Osteocyte (in vitro differentiated cells): ENCODE measurements around the gene PREX1. TPM values are rescaled to one million over a fixed set of nuclear protein-coding genes. Genes with fewer than 3 reads are reported as not detected.

Source experiments
- DNase-seq: peaks from one replicate; pipeline ENCODE4 v3.0.0; 2021; ENCODE audit warnings: mixed read lengths; ENCODE audit not compliant: unreplicated experiment; ENCODE audit errors: extremely low spot score
- H3K27ac Mint-ChIP-seq: one replicate; pipeline ENCODE4 v1.8.0; 2021; ENCODE audit warnings: mild to moderate bottlenecking, mixed read lengths; ENCODE audit not compliant: unreplicated experiment
- H3K27me3 Mint-ChIP-seq: one replicate; pipeline ENCODE4 v1.8.0; 2021; ENCODE audit warnings: mixed read lengths; ENCODE audit not compliant: unreplicated experiment
- H3K36me3 Mint-ChIP-seq: one replicate; pipeline ENCODE4 v1.8.0; 2021; ENCODE audit warnings: mixed read lengths; ENCODE audit not compliant: unreplicated experiment
- H3K4me1 Mint-ChIP-seq: one replicate; pipeline ENCODE4 v1.8.0; 2021; ENCODE audit warnings: mixed read lengths; ENCODE audit not compliant: unreplicated experiment
- H3K4me3 Mint-ChIP-seq: one replicate; pipeline ENCODE4 v1.8.0; 2021; ENCODE audit warnings: mild to moderate bottlenecking, moderate library complexity, mixed read lengths; ENCODE audit not compliant: unreplicated experiment
- H3K9me3 Mint-ChIP-seq: one replicate; pipeline ENCODE4 v1.8.0; 2021; ENCODE audit warnings: mixed read lengths; ENCODE audit not compliant: unreplicated experiment
- CTCF ChIP-seq: fragments of 200-600 bp; sonication (generic); IDR thresholded peaks from 2 replicates; pipeline ENCODE4 v1.5.0; 2021; ENCODE audit warnings: antibody characterized with exemption, mild to moderate bottlenecking, moderate library complexity
- total RNA-seq: library from RNA; stranded (reverse); gene quantifications from 2 replicates; pipeline ENCODE4 v1.2.1, GENCODE V29; 2021

PREX1 gene
- total RNA-seq, 1 donor from 2014 or later = 24.2 TPM

GRCh38 chr20:48597521-48598302, 230.1 kb downstream of the PREX1 start:
- no peaks in the 10 kb centered on the region for H3K4me1 Mint-ChIP-seq
- H3K27me3 Mint-ChIP-seq = peaks cover 55% of the 10 kb centered on the region
- no peak overlapping the region for H3K4me3 Mint-ChIP-seq
- no peaks in the 10 kb centered on the region for H3K9me3 Mint-ChIP-seq
- TF ChIP-seq CTCF = no peak
- H3K36me3 Mint-ChIP-seq = no peaks in the 10 kb centered on the region
- H3K27ac Mint-ChIP-seq = no peak overlapping the region
- DNase-seq = no peak

GRCh38 chr20:48596334-48596898, 231.4 kb downstream of the PREX1 start:
- no peaks in the 10 kb centered on the region for H3K4me1 Mint-ChIP-seq
- H3K4me3 Mint-ChIP-seq = no peak overlapping the region
- H3K27ac Mint-ChIP-seq = no peak overlapping the region
- TF ChIP-seq CTCF = no peak
- peaks cover 47% of the 10 kb centered on the region for H3K27me3 Mint-ChIP-seq
- no peak for DNase-seq
- no peaks in the 10 kb centered on the region for H3K9me3 Mint-ChIP-seq
- H3K36me3 Mint-ChIP-seq = no peaks in the 10 kb centered on the region

- no peaks in the 10 kb centered on the region for H3K9me3 Mint-ChIP-seq
- no peak for TF ChIP-seq CTCF
- DNase-seq = no peak
- no peaks in the 10 kb centered on the region for H3K4me1 Mint-ChIP-seq
- no peak overlapping the region for H3K4me3 Mint-ChIP-seq
- no peak overlapping the region for H3K27ac Mint-ChIP-seq
- peaks cover 41% of the 10 kb centered on the region for H3K27me3 Mint-ChIP-seq
- H3K36me3 Mint-ChIP-seq = no peaks in the 10 kb centered on the region
Observed at GRCh38 chr20:48595495-48596333, 232.1 kb downstream of the PREX1 start.

- Mint-ChIP-seq H3K9me3 (no peaks in the 10 kb centered on the region), H3K4me1 (no peaks in the 10 kb centered on the region), H3K36me3 (no peaks in the 10 kb centered on the region), H3K27me3 (peaks cover 35% of the 10 kb centered on the region), H3K4me3 (no peak overlapping the region), H3K27ac (no peak overlapping the region)
- DNase-seq = no peak
- no peak for TF ChIP-seq CTCF
Observed at GRCh38 chr20:48594533-48594932, 233.3 kb downstream of the PREX1 start.
